HEK293 (cell line): ENCODE measurements around the gene VEGFB.

ENCODE experiments used
- CTCF ChIA-PET: fragments of 350-600 bp; formaldehyde crosslinking; extraction: SDS; loops from one replicate; lab custom pipeline; 2021; ENCODE audit warnings: antibody characterized with exemption; lab: Yijun Ruan, JAX
- POLR2A ChIA-PET: fragments of 300-600 bp; formaldehyde crosslinking; extraction: SDS; loops from one replicate; lab custom pipeline; 2020; ENCODE audit warnings: antibody characterized with exemption, inconsistent platforms; lab: Yijun Ruan, JAX
- H3K27ac ChIP-seq: fragments of 200-500 bp; sonication (Bioruptor generic); 2 replicates; pipeline ENCODE4 v1.5.1; 2014; ENCODE audit warnings: low read depth, low read length, control low read depth, inconsistent platforms; ENCODE audit errors: extremely low read depth
- H3K36me3 ChIP-seq, 2 experiments: fragments of 200-500 bp in 1 of 2; sonication (Bioruptor generic) in 1 of 2; 1 replicate in 1 of 2; 2 replicates in 1 of 2; pipeline ENCODE4 v1.5.1; 2014 to 2017; ENCODE audit warnings: inconsistent platforms in 2 of 2, low read length in 2 of 2; ENCODE audit not compliant: control insufficient read depth in 2 of 2, insufficient read depth in 1 of 2
- H3K4me1 ChIP-seq: fragments of 200-500 bp; sonication (Bioruptor generic); 2 replicates; pipeline ENCODE4 v1.5.1; 2014; ENCODE audit warnings: mild to moderate bottlenecking, low read length, inconsistent platforms; ENCODE audit not compliant: control insufficient read depth, insufficient read depth
- H3K4me3 ChIP-seq: 2 replicates; pipeline ENCODE4 v1.5.1; 2011; ENCODE audit warnings: low read depth, mild to moderate bottlenecking, control low read depth, low read length, moderate library complexity
- H3K9me3 ChIP-seq: fragments of 200-500 bp; sonication (Bioruptor generic); 2 replicates; pipeline ENCODE4 v1.5.1; 2014; ENCODE audit warnings: low read depth, low read length, inconsistent platforms; ENCODE audit not compliant: control insufficient read depth, insufficient read depth
- EGR2 ChIP-seq: fragments of 450-650 bp; formaldehyde crosslinking; IDR thresholded peaks from 2 replicates; pipeline ENCODE4 v1.5.1; 2016; ENCODE audit warnings: low read depth, missing biosample characterization, missing genetic modification characterization
- GLIS2 ChIP-seq: fragments of 450-650 bp; formaldehyde crosslinking; IDR thresholded peaks from 2 replicates; pipeline ENCODE4 v1.5.1; 2016; ENCODE audit warnings: missing biosample characterization, missing genetic modification characterization
- KLF9 ChIP-seq: fragments of 450-650 bp; formaldehyde crosslinking; IDR thresholded peaks from 2 replicates; pipeline ENCODE4 v1.5.1; 2016; ENCODE audit warnings: missing biosample characterization, missing genetic modification characterization, low read depth
- PRDM10 ChIP-seq: fragments of 450-650 bp; formaldehyde crosslinking; IDR thresholded peaks from 2 replicates; pipeline ENCODE4 v1.5.1; 2016; ENCODE audit warnings: missing biosample characterization, missing genetic modification characterization
- SP3 ChIP-seq: fragments of 450-650 bp; formaldehyde crosslinking; IDR thresholded peaks from 2 replicates; pipeline ENCODE4 v1.5.1; 2016; ENCODE audit warnings: missing biosample characterization, missing genetic modification characterization
- SP7 ChIP-seq: fragments of 450-650 bp; formaldehyde crosslinking; IDR thresholded peaks from 2 replicates; pipeline ENCODE4 v1.5.1; 2016; ENCODE audit warnings: missing biosample characterization, missing genetic modification characterization
- ZBTB20 ChIP-seq: fragments of 450-650 bp; formaldehyde crosslinking; IDR thresholded peaks from 2 replicates; pipeline ENCODE4 v1.5.1; 2016; ENCODE audit warnings: missing biosample characterization, missing genetic modification characterization
- ZBTB21 ChIP-seq: fragments of 450-650 bp; formaldehyde crosslinking; IDR thresholded peaks from 2 replicates; pipeline ENCODE4 v1.5.1; 2017; ENCODE audit warnings: missing biosample characterization, missing genetic modification characterization
- ZBTB48 ChIP-seq: fragments of 450-650 bp; formaldehyde crosslinking; IDR thresholded peaks from 2 replicates; pipeline ENCODE4 v1.5.1; 2016; ENCODE audit warnings: missing biosample characterization, missing genetic modification characterization
- ZBTB7A ChIP-seq: fragments of 450-650 bp; formaldehyde crosslinking; IDR thresholded peaks from 2 replicates; pipeline ENCODE4 v1.5.1; 2016; ENCODE audit warnings: low read depth, missing biosample characterization, missing genetic modification characterization
- ZNF121 ChIP-seq: fragments of 450-650 bp; formaldehyde crosslinking; IDR thresholded peaks from 2 replicates; pipeline ENCODE4 v1.5.1; 2016; ENCODE audit warnings: missing biosample characterization, missing genetic modification characterization
- ZNF335 ChIP-seq: fragments of 450-650 bp; formaldehyde crosslinking; conservative IDR thresholded peaks from 2 replicates; pipeline ENCODE4 v1.5.1; 2016; ENCODE audit warnings: missing biosample characterization, missing genetic modification characterization
- ZNF596 ChIP-seq: fragments of 450-650 bp; IDR thresholded peaks from 2 replicates; pipeline ENCODE4 v1.5.0; 2018; ENCODE audit warnings: missing biosample characterization, mild to moderate bottlenecking, missing genetic modification characterization, moderate library complexity
- ZNF600 ChIP-seq: fragments of 450-650 bp; formaldehyde crosslinking; IDR thresholded peaks from 2 replicates; pipeline ENCODE4 v1.5.1; 2016; ENCODE audit warnings: missing biosample characterization, missing genetic modification characterization
- ZNF692 ChIP-seq: fragments of 450-650 bp; formaldehyde crosslinking; IDR thresholded peaks from 2 replicates; pipeline ENCODE4 v1.5.1; 2016; ENCODE audit warnings: missing biosample characterization, missing genetic modification characterization
- ZNF785 ChIP-seq: fragments of 450-650 bp; formaldehyde crosslinking; IDR thresholded peaks from 2 replicates; pipeline ENCODE4 v1.5.1; 2016; ENCODE audit warnings: missing biosample characterization, missing genetic modification characterization
- ZSCAN30 ChIP-seq: fragments of 450-650 bp; IDR thresholded peaks from 2 replicates; pipeline ENCODE4 v1.5.1; 2018; ENCODE audit warnings: missing biosample characterization, mild to moderate bottlenecking, missing genetic modification characterization, moderate library complexity
- ZXDB ChIP-seq: fragments of 450-650 bp; formaldehyde crosslinking; IDR thresholded peaks from 2 replicates; pipeline ENCODE4 v1.5.1; 2016; ENCODE audit warnings: missing biosample characterization, missing genetic modification characterization
- TF ChIP-seq, protein P1 (sequence below): fragments of 450-650 bp; formaldehyde crosslinking; IDR thresholded peaks from 2 replicates; pipeline ENCODE4 v1.5.1; 2016; ENCODE audit warnings: missing biosample characterization, missing genetic modification characterization

VEGFB gene

GRCh38 chr11:64281957-64282770 lies 47.8 kb downstream of the VEGFB start:
- TF ChIP-seq ZNF121 (tag by site-specific recombination) (peak; percentile 73), ZNF596 (tag by site-specific recombination) (no peak)
- no peak overlapping the region for H3K27ac ChIP-seq
- no peaks in the 10 kb centered on the region; the same call in 1 of the 2 replicates for H3K4me1 ChIP-seq
- CTCF ChIA-PET: interaction anchor here (0.5 to 2.0 kb wide), 3 partner anchors 21 to 516 kb away, joined by 3 to 8 read pairs (median 3); no protein-coding TSS in a partner anchor
- H3K4me3 ChIP-seq: no peak overlapping the region
- H3K9me3 ChIP-seq: no peaks in the 10 kb centered on the region
- POLR2A ChIA-PET: interaction anchor here (0.7 to 1.2 kb wide), 3 partner anchors 11 to 472 kb away, joined by 3 to 7 read pairs (median 4); partner anchors contain the start of gene TRMT112
- peaks cover 9 to 48% of the 10 kb centered on the region in 2 experiments; a peak in 2 of 3 replicates for H3K36me3 ChIP-seq

DNA sequence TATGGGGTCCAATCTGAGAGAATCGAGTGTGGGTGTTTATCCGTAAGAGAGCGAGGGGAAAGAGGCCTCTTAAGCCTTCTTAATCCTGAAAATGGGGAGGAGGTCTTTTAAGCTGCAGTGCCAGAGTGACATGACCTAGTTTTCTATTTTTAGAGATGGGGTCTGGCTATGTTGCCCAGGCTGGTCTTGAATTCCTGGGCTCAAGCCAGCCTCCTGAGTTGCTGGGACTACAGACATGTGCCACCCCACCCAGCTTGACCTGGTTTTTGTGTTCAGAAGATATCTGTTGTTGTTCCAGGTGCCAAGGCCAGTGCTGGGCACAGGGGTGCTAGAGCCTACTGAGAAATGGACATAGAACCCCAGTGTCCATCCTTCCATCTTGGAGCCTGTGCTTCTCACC lies 48.7 kb downstream of the VEGFB start:
- peaks cover 9 to 49% of the 10 kb centered on the region in 2 experiments; a peak in 2 of 3 replicates for H3K36me3 ChIP-seq
- H3K9me3 ChIP-seq: no peaks in the 10 kb centered on the region
- H3K4me1 ChIP-seq: no peaks in the 10 kb centered on the region; the same call in 1 of the 2 replicates
- ChIA-PET POLR2A (interaction anchor here (0.9 to 3.5 kb wide), 3 partner anchors 13 to 34 kb away, joined by 3 to 41 read pairs (median 3); partner anchors contain the start of genes ESRRA and TRMT112), CTCF (interaction anchor here (0.7 to 2.0 kb wide), 6 partner anchors 12 to 166 kb away, joined by 3 to 9 read pairs (median 4); partner anchors contain the start of gene ESRRA)
- H3K4me3 ChIP-seq: no peak overlapping the region
- no peak overlapping the region for H3K27ac ChIP-seq
- no peak for TF ChIP-seq ZBTB7A
- peak; percentile 89 for TF ChIP-seq ZNF121 (tag by site-specific recombination)
- TF ChIP-seq, all 188 proteins: peak for 1

GRCh38 chr11:64284048-64284961 lies 49.9 kb downstream of the VEGFB start, which contains the start of gene BAD:
TSS of gene BAD (minus strand) at chr11:64284665. CDS start at chr11:64284368, 297 bp downstream.
- H3K36me3 ChIP-seq: peaks cover 9 to 47% of the 10 kb centered on the region in 2 experiments; a peak in 2 of 3 replicates
- CTCF ChIA-PET: interaction anchor here (0.6 to 2.0 kb wide), 14 partner anchors 9 to 165 kb away, joined by 3 to 9 read pairs (median 4); partner anchors contain the start of genes CATSPERZ, ESRRA and PLCB3
- POLR2A ChIA-PET: interaction anchor here (0.6 to 3.5 kb wide), 17 partner anchors 9 to 170 kb away, joined by 3 to 41 read pairs (median 5); partner anchors contain the start of genes DNAJC4, ESRRA, FKBP2 and PRDX5
- H3K9me3 ChIP-seq: no peaks in the 10 kb centered on the region
- H3K4me1 ChIP-seq: no peaks in the 10 kb centered on the region; the same call in 1 of the 2 replicates
- H3K27ac ChIP-seq: peak within 1 kb of the TSS; percentile 86
- H3K4me3 ChIP-seq: peak within 1 kb of the TSS; percentile 82
- no peak for TF ChIP-seq ZNF785 (tag by site-specific recombination)
- TF ChIP-seq ZBTB20 (tag by site-specific recombination): peak; percentile 93
- TF ChIP-seq PRDM10 (tag by site-specific recombination): peak; percentile 57
- TF ChIP-seq, protein P1, sequence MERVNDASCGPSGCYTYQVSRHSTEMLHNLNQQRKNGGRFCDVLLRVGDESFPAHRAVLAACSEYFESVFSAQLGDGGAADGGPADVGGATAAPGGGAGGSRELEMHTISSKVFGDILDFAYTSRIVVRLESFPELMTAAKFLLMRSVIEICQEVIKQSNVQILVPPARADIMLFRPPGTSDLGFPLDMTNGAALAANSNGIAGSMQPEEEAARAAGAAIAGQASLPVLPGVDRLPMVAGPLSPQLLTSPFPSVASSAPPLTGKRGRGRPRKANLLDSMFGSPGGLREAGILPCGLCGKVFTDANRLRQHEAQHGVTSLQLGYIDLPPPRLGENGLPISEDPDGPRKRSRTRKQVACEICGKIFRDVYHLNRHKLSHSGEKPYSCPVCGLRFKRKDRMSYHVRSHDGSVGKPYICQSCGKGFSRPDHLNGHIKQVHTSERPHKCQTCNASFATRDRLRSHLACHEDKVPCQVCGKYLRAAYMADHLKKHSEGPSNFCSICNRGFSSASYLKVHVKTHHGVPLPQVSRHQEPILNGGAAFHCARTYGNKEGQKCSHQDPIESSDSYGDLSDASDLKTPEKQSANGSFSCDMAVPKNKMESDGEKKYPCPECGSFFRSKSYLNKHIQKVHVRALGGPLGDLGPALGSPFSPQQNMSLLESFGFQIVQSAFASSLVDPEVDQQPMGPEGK (tag by site-specific recombination): peak; percentile 64; the same call in 1 of the 2 replicates
- peak; percentile 76; the same call in 1 of the 2 replicates for TF ChIP-seq GLIS2 (tag by site-specific recombination)
- 0 out of 2 replicates have a peak, but pooled peaks have one; percentile 13 for TF ChIP-seq ZSCAN30 (tag by site-specific recombination)
- peak; percentile 93 for TF ChIP-seq ZNF335 (tag by site-specific recombination)
- TF ChIP-seq SP3 (tag by site-specific recombination): peak; percentile 61; the same call in 1 of the 2 replicates
- peak; percentile 55; the same call in 1 of the 2 replicates for TF ChIP-seq ZNF600 (tag by site-specific recombination)
- peak; percentile 86 for TF ChIP-seq ZBTB48 (tag by site-specific recombination)
- TF ChIP-seq KLF9: peak; percentile 38; the same call in 1 of the 2 replicates
- peak; percentile 23; the same call in 1 of the 2 replicates for TF ChIP-seq ZBTB21 (tag by site-specific recombination)
- no peak for TF ChIP-seq EGR2 (tag by site-specific recombination)
- TF ChIP-seq SP7 (tag by site-specific recombination): peak; percentile 28; the same call in 1 of the 2 replicates
- TF ChIP-seq ZNF692: peak; percentile 69
- TF ChIP-seq ZXDB (tag by site-specific recombination): 0 out of 2 replicates have a peak, but pooled peaks have one; percentile 36
